ENCODE data around the gene ADGRB2.

ADGRB2 gene

GRCh38 chr1:31771891-31772668 is 7.9 kb upstream of the ADGRB2 start:
- Histone ChIP-seq H3K9me3 (ENCODE audit: insufficient read depth, low read length) (no peaks in the 10 kb centered on the region), H3F3A (ENCODE audit: insufficient read depth) (no peaks in the 10 kb centered on the region), H3K4me3 (ENCODE audit: insufficient read depth, low read length, poor library complexity, severe bottlenecking) (no peak overlapping the region), H3K27ac (ENCODE audit: low read depth, low read length) (no peak overlapping the region), H3K36me3 (ENCODE audit: low read length) (no peaks in the 10 kb centered on the region), H3K79me2 (ENCODE audit: insufficient read depth, low read length) (no peaks in the 10 kb centered on the region), H3K4me2 (ENCODE audit: low read depth, low read length, poor library complexity, severe bottlenecking) (no peak overlapping the region), H3K27me3 (ENCODE audit: low read length) (no peaks in the 10 kb centered on the region), H4K20me1 (ENCODE audit: low read depth, low read length) (no peaks in the 10 kb centered on the region), H2AFZ (ENCODE audit: low read depth, low read length, severe bottlenecking) (no peak overlapping the region), H3K9ac (ENCODE audit: low read length) (no peak overlapping the region), H3K9me2 (replicated peaks; ENCODE audit: insufficient read depth, low read length) (no peaks in the 10 kb centered on the region)
- TF ChIP-seq CTCF (IDR thresholded peaks at IDR 0.05; ENCODE audit: insufficient read depth, low read length, poor library complexity, severe bottlenecking): no peak
- TF ChIP-seq EZH2phosphoT487 (conservative IDR thresholded peaks at IDR 0.05; ENCODE audit: low read length): peak; percentile 87

GRCh38 chr1:31769720-31770390 is 5.7 kb upstream of the ADGRB2 start:
- Histone ChIP-seq H3K4me3 (ENCODE audit: insufficient read depth, low read length, poor library complexity, severe bottlenecking) (no peak overlapping the region), H3K9ac (ENCODE audit: low read length) (no peak overlapping the region), H3K9me3 (ENCODE audit: insufficient read depth, low read length) (no peaks in the 10 kb centered on the region), H3K36me3 (ENCODE audit: low read length) (no peaks in the 10 kb centered on the region), H3K9me2 (replicated peaks; ENCODE audit: insufficient read depth, low read length) (no peaks in the 10 kb centered on the region), H2AFZ (ENCODE audit: low read depth, low read length, severe bottlenecking) (no peak overlapping the region), H3K27ac (ENCODE audit: low read depth, low read length) (no peak overlapping the region), H3K4me2 (ENCODE audit: low read depth, low read length, poor library complexity, severe bottlenecking) (no peak overlapping the region), H4K20me1 (ENCODE audit: low read depth, low read length) (no peaks in the 10 kb centered on the region), H3F3A (ENCODE audit: insufficient read depth) (peaks cover 2% of the 10 kb centered on the region), H3K79me2 (ENCODE audit: insufficient read depth, low read length) (no peaks in the 10 kb centered on the region), H3K27me3 (ENCODE audit: low read length) (no peaks in the 10 kb centered on the region)
- TF ChIP-seq CTCF (IDR thresholded peaks at IDR 0.05; ENCODE audit: insufficient read depth, low read length, poor library complexity, severe bottlenecking) (no peak), EZH2phosphoT487 (conservative IDR thresholded peaks at IDR 0.05; ENCODE audit: low read length) (no peak)

GRCh38 chr1:31768939-31769704 is 5.0 kb upstream of the ADGRB2 start:
- no peaks in the 10 kb centered on the region for H3K79me2 ChIP-seq (ENCODE audit: insufficient read depth, low read length)
- no peaks in the 10 kb centered on the region for H3K9me2 ChIP-seq (replicated peaks; ENCODE audit: insufficient read depth, low read length)
- H3K27me3 ChIP-seq (ENCODE audit: low read length): no peaks in the 10 kb centered on the region
- H3K4me3 ChIP-seq (ENCODE audit: insufficient read depth, low read length, poor library complexity, severe bottlenecking): no peak overlapping the region
- peak overlapping the region; percentile 43 for H3K27ac ChIP-seq (ENCODE audit: low read depth, low read length)
- no peaks in the 10 kb centered on the region for H3K36me3 ChIP-seq (ENCODE audit: low read length)
- TF ChIP-seq CTCF (IDR thresholded peaks at IDR 0.05; ENCODE audit: insufficient read depth, low read length, poor library complexity, severe bottlenecking): no peak
- TF ChIP-seq EZH2phosphoT487 (conservative IDR thresholded peaks at IDR 0.05; ENCODE audit: low read length): no peak
- H3K9ac ChIP-seq (ENCODE audit: low read length): no peak overlapping the region; the same call in 1 of the 2 replicates
- H2AFZ ChIP-seq (ENCODE audit: low read depth, low read length, severe bottlenecking): no peak overlapping the region
- H3K4me2 ChIP-seq (ENCODE audit: low read depth, low read length, poor library complexity, severe bottlenecking): peak overlapping the region; percentile 27
- H4K20me1 ChIP-seq (ENCODE audit: low read depth, low read length): no peaks in the 10 kb centered on the region
- no peaks in the 10 kb centered on the region for H3K9me3 ChIP-seq (ENCODE audit: insufficient read depth, low read length)
- peaks cover 7% of the 10 kb centered on the region for H3F3A ChIP-seq (ENCODE audit: insufficient read depth)
